ENCODE results near the gene TIMP1. TPM values are rescaled to one million over a fixed set of nuclear protein-coding genes. Genes with fewer than 3 reads are reported as not detected.

The TIMP1 gene
- total RNA-seq, 1 experiment from 2014 or later: 48.6 TPM

- Histone ChIP-seq H3K79me2 (ENCODE audit: low read depth) (no peaks in the 10 kb centered on the region), H3K27me3 (ENCODE audit: insufficient read depth, low read depth) (no peaks in the 10 kb centered on the region), H3K4me1 (replicated peaks; ENCODE audit: insufficient read depth) (no peaks in the 10 kb centered on the region), H3K9me3 (ENCODE audit: insufficient read depth, low read depth) (no peaks in the 10 kb centered on the region), H3K36me3 (ENCODE audit: low read depth) (no peaks in the 10 kb centered on the region), H4K20me1 (ENCODE audit: insufficient read depth) (no peaks in the 10 kb centered on the region), H3K4me3 (no peak overlapping the region), H3K27ac (no peak overlapping the region), H3F3A (ENCODE audit: insufficient read depth, low read depth) (no peaks in the 10 kb centered on the region), H3K4me2 (no peak overlapping the region), H2AFZ (no peak overlapping the region), H3K9me2 (ENCODE audit: insufficient read depth) (no peaks in the 10 kb centered on the region)
- DNase-seq: no peak
- TF ChIP-seq CTCF (conservative IDR thresholded peaks at IDR 0.05): no peak
- no peak for TF ChIP-seq EZH2 (IDR thresholded peaks at IDR 0.05; ENCODE audit: low read depth)
- ChIA-PET CTCF (no interaction called here), POLR2A (ENCODE audit: unreplicated experiment) (no interaction called here)
- intact Hi-C loops (cut with micrococcal nuclease; ENCODE audit: unreplicated experiment): no loop called here
- no TSS peak for BruUV-seq (replicated peaks)
Observed at GRCh38 chrX:47573341-47574075, 8.7 kb upstream of the TIMP1 start.

GRCh38 chrX:47574076-47574546, 8.1 kb upstream of the TIMP1 start:
- no peak overlapping the region for H2AFZ ChIP-seq
- H3K4me1 ChIP-seq (replicated peaks; ENCODE audit: insufficient read depth): no peaks in the 10 kb centered on the region
- no peak for TF ChIP-seq EZH2 (IDR thresholded peaks at IDR 0.05; ENCODE audit: low read depth)
- TF ChIP-seq CTCF (conservative IDR thresholded peaks at IDR 0.05): no peak
- H3K79me2 ChIP-seq (ENCODE audit: low read depth): no peaks in the 10 kb centered on the region
- BruUV-seq (replicated peaks): no TSS peak
- H3F3A ChIP-seq (ENCODE audit: insufficient read depth, low read depth): no peaks in the 10 kb centered on the region
- POLR2A ChIA-PET (ENCODE audit: unreplicated experiment): no interaction called here
- H3K4me3 ChIP-seq: no peak overlapping the region
- CTCF ChIA-PET: no interaction called here
- H3K27me3 ChIP-seq (ENCODE audit: insufficient read depth, low read depth): no peaks in the 10 kb centered on the region
- no peaks in the 10 kb centered on the region for H3K9me2 ChIP-seq (ENCODE audit: insufficient read depth)
- H3K36me3 ChIP-seq (ENCODE audit: low read depth): no peaks in the 10 kb centered on the region
- no peaks in the 10 kb centered on the region for H4K20me1 ChIP-seq (ENCODE audit: insufficient read depth)
- no peaks in the 10 kb centered on the region for H3K9me3 ChIP-seq (ENCODE audit: insufficient read depth, low read depth)
- DNase-seq: no peak
- intact Hi-C loops (cut with micrococcal nuclease; ENCODE audit: unreplicated experiment): no loop called here
- H3K4me2 ChIP-seq: no peak overlapping the region
- H3K27ac ChIP-seq: no peak overlapping the region

GRCh38 chrX:47574547-47575301, 7.5 kb upstream of the TIMP1 start:
- no peaks in the 10 kb centered on the region for H3K9me2 ChIP-seq (ENCODE audit: insufficient read depth)
- no TSS peak for BruUV-seq (replicated peaks)
- no peaks in the 10 kb centered on the region for H3K9me3 ChIP-seq (ENCODE audit: insufficient read depth, low read depth)
- H3K27ac ChIP-seq: no peak overlapping the region
- H4K20me1 ChIP-seq (ENCODE audit: insufficient read depth): no peaks in the 10 kb centered on the region
- no peak overlapping the region for H2AFZ ChIP-seq
- H3F3A ChIP-seq (ENCODE audit: insufficient read depth, low read depth): no peaks in the 10 kb centered on the region
- CTCF ChIA-PET: no interaction called here
- no peak for DNase-seq
- POLR2A ChIA-PET (ENCODE audit: unreplicated experiment): no interaction called here
- TF ChIP-seq EZH2 (IDR thresholded peaks at IDR 0.05; ENCODE audit: low read depth) (no peak), CTCF (conservative IDR thresholded peaks at IDR 0.05) (no peak)
- intact Hi-C loops (cut with micrococcal nuclease; ENCODE audit: unreplicated experiment): no loop called here
- no peaks in the 10 kb centered on the region for H3K4me1 ChIP-seq (replicated peaks; ENCODE audit: insufficient read depth)
- H3K27me3 ChIP-seq (ENCODE audit: insufficient read depth, low read depth): no peaks in the 10 kb centered on the region
- H3K36me3 ChIP-seq (ENCODE audit: low read depth): no peaks in the 10 kb centered on the region
- H3K4me2 ChIP-seq: no peak overlapping the region
- no peak overlapping the region for H3K4me3 ChIP-seq
- no peaks in the 10 kb centered on the region for H3K79me2 ChIP-seq (ENCODE audit: low read depth)

Data from PC-9 (cell line).